Measurements from ENCODE around the gene PEF1. TPM values are rescaled to one million over a fixed set of nuclear protein-coding genes. Genes with fewer than 3 reads are reported as not detected.

Gene PEF1
- total RNA-seq, 1 donor from 2014 or later = 70.9 TPM

DNA sequence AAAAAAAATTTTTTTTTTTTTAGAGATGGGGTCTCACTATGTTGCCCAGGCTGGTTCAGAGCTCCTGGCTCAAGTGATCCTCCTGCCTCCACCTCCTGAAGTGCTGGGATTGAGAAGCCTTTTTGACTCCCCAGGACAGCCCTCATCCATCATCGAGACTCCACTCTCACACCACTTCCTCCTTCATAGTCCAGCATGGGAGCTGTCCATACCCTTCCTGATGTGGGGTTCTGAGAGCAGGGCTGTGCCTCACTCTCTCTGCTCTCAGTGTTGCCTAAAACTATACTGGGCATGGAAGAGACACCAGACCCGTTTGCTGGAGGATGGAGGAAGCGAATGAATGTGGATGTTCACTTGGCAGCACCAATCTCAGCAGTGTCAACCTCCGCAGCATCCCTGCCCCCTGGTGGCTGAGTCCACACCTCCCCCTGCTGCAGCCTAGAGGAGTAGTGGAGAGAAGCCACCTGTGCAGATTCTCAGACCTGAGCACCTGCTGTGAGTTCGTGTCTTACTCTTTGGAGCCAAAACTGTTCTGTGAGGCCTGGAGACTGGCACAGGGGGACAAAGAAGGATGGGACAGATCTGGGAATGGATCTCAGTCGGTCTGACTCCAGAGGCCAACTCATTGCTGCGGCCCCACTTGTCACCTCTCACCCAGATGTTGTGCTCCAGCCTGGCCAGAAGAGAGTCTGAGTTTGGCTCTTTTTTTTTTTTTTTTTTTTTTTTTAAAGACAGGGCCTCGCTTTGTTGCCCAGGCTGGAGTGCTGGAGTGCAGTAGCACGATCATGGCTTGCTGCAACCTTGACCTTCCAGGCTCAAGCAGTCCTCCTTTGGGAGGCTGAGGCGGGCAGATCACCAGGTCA, 50.7 kb downstream of the PEF1 start:
- Mint-ChIP-seq H3K9me3 (ENCODE audit: unreplicated experiment) (no peaks in the 10 kb centered on the region), H3K4me1 (ENCODE audit: unreplicated experiment) (peaks cover 5% of the 10 kb centered on the region), H3K27ac (ENCODE audit: unreplicated experiment) (no peak overlapping the region), H3K36me3 (ENCODE audit: low read depth, unreplicated experiment) (no peaks in the 10 kb centered on the region), H3K27me3 (ENCODE audit: unreplicated experiment) (peaks cover 5% of the 10 kb centered on the region), H3K4me3 (ENCODE audit: unreplicated experiment) (no peak overlapping the region)
- DNase-seq (ENCODE audit: low spot score) = peak; percentile 89
- TF ChIP-seq, protein P1, sequence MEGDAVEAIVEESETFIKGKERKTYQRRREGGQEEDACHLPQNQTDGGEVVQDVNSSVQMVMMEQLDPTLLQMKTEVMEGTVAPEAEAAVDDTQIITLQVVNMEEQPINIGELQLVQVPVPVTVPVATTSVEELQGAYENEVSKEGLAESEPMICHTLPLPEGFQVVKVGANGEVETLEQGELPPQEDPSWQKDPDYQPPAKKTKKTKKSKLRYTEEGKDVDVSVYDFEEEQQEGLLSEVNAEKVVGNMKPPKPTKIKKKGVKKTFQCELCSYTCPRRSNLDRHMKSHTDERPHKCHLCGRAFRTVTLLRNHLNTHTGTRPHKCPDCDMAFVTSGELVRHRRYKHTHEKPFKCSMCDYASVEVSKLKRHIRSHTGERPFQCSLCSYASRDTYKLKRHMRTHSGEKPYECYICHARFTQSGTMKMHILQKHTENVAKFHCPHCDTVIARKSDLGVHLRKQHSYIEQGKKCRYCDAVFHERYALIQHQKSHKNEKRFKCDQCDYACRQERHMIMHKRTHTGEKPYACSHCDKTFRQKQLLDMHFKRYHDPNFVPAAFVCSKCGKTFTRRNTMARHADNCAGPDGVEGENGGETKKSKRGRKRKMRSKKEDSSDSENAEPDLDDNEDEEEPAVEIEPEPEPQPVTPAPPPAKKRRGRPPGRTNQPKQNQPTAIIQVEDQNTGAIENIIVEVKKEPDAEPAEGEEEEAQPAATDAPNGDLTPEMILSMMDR (IDR thresholded peaks at IDR 0.05; ENCODE audit: unreplicated experiment) = peak; percentile 83

DNA sequence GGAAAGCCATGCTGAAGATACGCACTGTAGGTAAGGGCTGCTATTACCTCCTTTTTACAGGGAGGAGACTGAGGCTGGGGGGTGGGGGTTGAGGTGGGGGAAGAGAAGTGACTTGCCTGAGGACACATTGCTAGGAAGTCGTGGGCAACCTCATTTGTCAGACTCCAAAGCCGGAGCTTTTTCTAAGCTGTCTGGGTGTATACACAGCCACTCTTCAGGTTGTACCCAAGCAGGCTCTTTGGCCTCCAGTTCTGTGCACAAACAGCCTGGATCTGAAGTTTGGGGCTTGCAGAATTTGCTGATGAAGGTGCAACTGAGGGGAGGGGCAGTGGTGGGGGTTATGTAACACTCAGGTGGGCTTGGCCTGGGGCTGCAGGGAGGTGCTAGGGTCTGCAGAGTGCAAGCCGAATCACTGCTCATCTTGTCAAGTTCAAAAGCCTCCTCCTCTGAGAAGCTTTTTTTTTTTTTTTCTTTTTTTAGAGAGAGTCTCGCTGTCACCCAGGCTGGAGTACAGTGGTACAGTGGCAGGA, 51.5 kb downstream of the PEF1 start:
- no peak for DNase-seq (ENCODE audit: low spot score)
- Mint-ChIP-seq H3K9me3 (ENCODE audit: unreplicated experiment) (no peaks in the 10 kb centered on the region), H3K27me3 (ENCODE audit: unreplicated experiment) (peaks cover 5% of the 10 kb centered on the region), H3K4me1 (ENCODE audit: unreplicated experiment) (peaks cover 6% of the 10 kb centered on the region), H3K36me3 (ENCODE audit: low read depth, unreplicated experiment) (no peaks in the 10 kb centered on the region), H3K27ac (ENCODE audit: unreplicated experiment) (no peak overlapping the region), H3K4me3 (ENCODE audit: unreplicated experiment) (no peak overlapping the region)
- TF ChIP-seq, protein P1 (IDR thresholded peaks at IDR 0.05; ENCODE audit: unreplicated experiment) = no peak

DNA sequence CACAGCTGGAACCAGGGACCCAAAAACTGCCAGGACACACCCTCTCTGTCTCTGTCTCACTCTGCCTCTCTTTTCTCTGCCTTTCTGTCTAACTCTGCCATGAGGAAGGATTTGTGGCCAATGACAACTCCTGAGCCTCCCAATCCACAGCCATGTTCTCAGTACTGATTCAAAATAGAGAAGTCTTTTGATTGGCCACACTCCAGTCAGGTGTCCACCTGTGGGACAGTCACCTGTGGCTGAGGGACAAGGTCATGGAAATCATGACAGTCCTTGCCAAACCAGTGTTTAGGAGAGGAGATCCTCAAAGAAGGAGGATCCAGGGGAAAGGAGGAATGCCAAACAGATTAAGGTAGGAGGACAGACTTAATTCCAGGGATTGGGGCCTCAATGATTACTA, 52.5 kb downstream of the PEF1 start:
- no peak for DNase-seq (ENCODE audit: low spot score)
- Mint-ChIP-seq H3K27ac (ENCODE audit: unreplicated experiment) (no peak overlapping the region), H3K4me3 (ENCODE audit: unreplicated experiment) (no peak overlapping the region), H3K27me3 (ENCODE audit: unreplicated experiment) (peaks cover 7% of the 10 kb centered on the region), H3K4me1 (ENCODE audit: unreplicated experiment) (peaks cover 13% of the 10 kb centered on the region), H3K36me3 (ENCODE audit: low read depth, unreplicated experiment) (no peaks in the 10 kb centered on the region), H3K9me3 (ENCODE audit: unreplicated experiment) (no peaks in the 10 kb centered on the region)
- TF ChIP-seq, protein P1 (IDR thresholded peaks at IDR 0.05; ENCODE audit: unreplicated experiment) = no peak

DNA sequence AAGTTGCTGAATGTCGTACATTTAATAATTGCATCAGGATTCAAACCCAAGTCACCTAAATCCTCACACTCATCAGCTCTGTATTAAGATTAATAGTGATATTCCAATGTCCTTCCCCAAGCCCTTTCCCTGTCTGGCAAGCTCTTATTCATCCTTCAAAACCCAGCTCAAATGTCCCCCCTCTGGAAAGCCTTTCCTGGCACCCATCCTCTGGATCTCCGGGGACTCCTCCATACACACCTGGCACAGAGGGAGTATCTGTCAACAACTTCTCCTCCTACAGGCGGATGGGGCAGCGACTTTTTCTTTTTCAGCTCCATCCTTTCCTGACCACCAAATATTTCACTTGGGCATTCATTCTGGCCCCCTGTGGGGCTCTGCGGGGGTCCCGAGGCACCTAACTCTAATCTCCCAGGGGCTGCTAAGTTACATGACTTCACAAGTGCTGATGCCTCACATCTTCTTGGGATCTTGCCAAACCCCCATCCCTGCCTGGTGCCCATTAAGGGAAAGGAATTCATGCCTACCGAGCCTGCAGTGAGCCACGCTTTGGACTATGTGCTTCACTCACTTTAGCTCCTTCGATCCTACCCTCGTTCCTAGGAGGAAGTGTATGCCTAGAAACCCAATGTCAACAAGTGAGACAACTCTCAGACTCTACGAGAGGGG, 53.1 kb downstream of the PEF1 start:
- Mint-ChIP-seq H3K9me3 (ENCODE audit: unreplicated experiment) (no peaks in the 10 kb centered on the region), H3K4me1 (ENCODE audit: unreplicated experiment) (peaks cover 13% of the 10 kb centered on the region), H3K36me3 (ENCODE audit: low read depth, unreplicated experiment) (no peaks in the 10 kb centered on the region), H3K27ac (ENCODE audit: unreplicated experiment) (no peak overlapping the region), H3K4me3 (ENCODE audit: unreplicated experiment) (no peak overlapping the region), H3K27me3 (ENCODE audit: unreplicated experiment) (peaks cover 7% of the 10 kb centered on the region)
- no peak for DNase-seq (ENCODE audit: low spot score)
- TF ChIP-seq, protein P1 (IDR thresholded peaks at IDR 0.05; ENCODE audit: unreplicated experiment) = no peak

Data from endothelial cell (in vitro differentiated cells).